SKM-1 treated with dmso at 0.1 percent for 144 hours (cell line): Measurements from ENCODE around the gene PKP4.
A peak's percentile ranks its signal among the peaks of the same experiment; 100 is the strongest.
"Not testable (repeated sequence)": the region's sequence is repeated elsewhere in the genome, so short reads cannot be mapped to it uniquely, and the experiment has no call there.

Source experiments
- DNase-seq: peaks from one replicate; lab custom pipeline; 2025; ENCODE audit not compliant: unreplicated experiment; lab: John Stamatoyannopoulos, UW

Gene PKP4

GRCh38 chr2:158456309-158457066 lies at the start of gene PKP4, which contains the start of gene CCDC148:
PKP4 (plus strand) TSS chr2:158456952; CDS start chr2:158533185, 76,233 bp downstream.
CCDC148 (minus strand) TSS chr2:158456753; CDS start chr2:158456439, 314 bp downstream.
- peak; percentile 88 for DNase-seq

GRCh38 chr2:158407031-158407430 lies 49.7 kb upstream of the PKP4 start:
- no peak for DNase-seq

- no peak for DNase-seq
Measured at GRCh38 chr2:158410132-158410531, 46.6 kb upstream of the PKP4 start.

GRCh38 chr2:158411748-158412147 lies 45.0 kb upstream of the PKP4 start:
- no peak for DNase-seq

- DNase-seq = no peak
Measured at GRCh38 chr2:158412206-158412605, 44.5 kb upstream of the PKP4 start.

- no peak for DNase-seq
Measured at GRCh38 chr2:158413581-158413980, 43.2 kb upstream of the PKP4 start.

GRCh38 chr2:158414538-158414937 lies 42.2 kb upstream of the PKP4 start:
- DNase-seq = no peak

GRCh38 chr2:158432117-158432516 lies 24.6 kb upstream of the PKP4 start:
- no peak for DNase-seq

GRCh38 chr2:158433716-158434115 lies 23.0 kb upstream of the PKP4 start:
- not testable (repeated sequence) for DNase-seq

GRCh38 chr2:158439062-158439461 lies 17.7 kb upstream of the PKP4 start:
- not testable (repeated sequence) for DNase-seq

GRCh38 chr2:158443606-158444005 lies 13.1 kb upstream of the PKP4 start:
- no peak for DNase-seq

GRCh38 chr2:158457092-158457825 lies 507 bp downstream of the PKP4 start:
- DNase-seq = peak; percentile 55

GRCh38 chr2:158457826-158458616 lies 1.3 kb downstream of the PKP4 start:
- peak; percentile 45 for DNase-seq

- DNase-seq = no peak
Measured at GRCh38 chr2:158458617-158458920, 1.8 kb downstream of the PKP4 start.

- DNase-seq = peak; percentile 6
Measured at GRCh38 chr2:158459161-158460003, 2.6 kb downstream of the PKP4 start.

GRCh38 chr2:158460632-158461297 lies 4.0 kb downstream of the PKP4 start:
- DNase-seq = no peak

GRCh38 chr2:158463496-158464095 lies 6.8 kb downstream of the PKP4 start:
- DNase-seq = no peak

GRCh38 chr2:158464426-158465281 lies 7.9 kb downstream of the PKP4 start:
- no peak for DNase-seq

GRCh38 chr2:158467248-158467647 lies 10.5 kb downstream of the PKP4 start:
- no peak for DNase-seq
